ENCODE results near the gene GP1BA. TPM values are rescaled to one million over a fixed set of nuclear protein-coding genes. Genes with fewer than 3 reads are reported as not detected.
A peak's percentile ranks its signal among the peaks of the same experiment; 100 is the strongest.

The GP1BA gene
- total and polyA plus RNA-seq, 2 donors (not counting 1 experiment from before 2014, with no cell fraction given) = 0.06 TPM; not detected in 1

DNA sequence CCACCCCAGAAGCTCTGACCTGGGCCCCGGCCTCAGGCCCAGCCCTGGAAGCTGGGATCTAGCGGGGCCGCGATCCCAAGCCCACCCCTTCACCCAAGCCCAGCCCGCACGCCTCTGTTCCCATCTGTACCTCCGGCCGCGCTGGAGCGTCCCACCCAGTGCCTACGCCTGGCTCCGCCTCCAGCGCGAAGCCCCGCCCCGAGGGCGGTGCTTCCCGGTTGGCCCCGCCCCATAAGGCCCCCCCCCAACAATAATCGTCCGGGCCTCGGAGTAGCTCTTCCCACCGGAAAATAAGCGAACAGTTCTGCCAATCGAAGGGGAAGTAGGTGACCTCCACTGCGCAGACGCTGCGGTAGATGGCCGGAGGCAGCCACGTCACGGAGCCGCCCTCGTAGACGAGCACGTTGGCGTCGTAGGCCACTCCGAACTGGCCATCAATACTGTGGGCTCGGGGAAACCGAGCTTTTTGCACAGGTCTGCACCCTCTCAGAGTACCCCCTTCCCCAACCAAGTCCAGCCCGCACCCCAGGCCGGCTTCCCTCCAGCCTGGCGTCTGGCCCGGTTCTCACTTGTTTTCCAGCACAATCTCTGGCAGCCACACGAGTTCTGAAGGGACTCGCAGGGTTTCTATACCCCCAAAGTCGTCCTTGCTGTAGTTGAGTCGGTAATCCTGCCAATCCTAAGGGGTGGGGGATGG lies 30.3 kb upstream of the GP1BA start:
- Histone ChIP-seq H3K79me2 (ENCODE audit: control insufficient read depth, insufficient read depth, low read length) (no peaks in the 10 kb centered on the region), H3K9me3 (ENCODE audit: control extremely low read depth in 1 of 3, control insufficient read depth in 2 of 3, insufficient read depth in 1 of 3, low read length in 2 of 3) (peaks cover 0 to 25% (median 0%) of the 10 kb centered on the region in 3 donors), H3K27me3 (replicated peaks in 1 of 4; ENCODE audit: control extremely low read depth in 1 of 4, control insufficient read depth in 3 of 4, insufficient read depth in 4 of 4, low read length in 3 of 4) (peaks cover 0 to 30% (median 11%) of the 10 kb centered on the region in 4 experiments), H3K9ac (ENCODE audit: low read length) (peak overlapping the region; percentile 68), H3K4me3 (ENCODE audit: control extremely low read depth in 1 of 5, extremely low read depth in 1 of 5, insufficient read depth in 1 of 5, low read depth in 2 of 5, low read length in 4 of 5) (peak overlapping the region in 4 of 5 experiments; percentile 9 to 67 (median 44)), H3K4me1 (ENCODE audit: control insufficient read depth in 2 of 2, insufficient read depth in 2 of 2, low read length in 2 of 2) (peaks cover 45 to 53% of the 10 kb centered on the region in 2 donors), H3K4me2 (replicated peaks; ENCODE audit: low read depth, low read length, poor library complexity, severe bottlenecking) (peak overlapping the region; percentile 98), H3K36me3 (replicated peaks in 1 of 2; ENCODE audit: control extremely low read depth in 1 of 2, control insufficient read depth in 1 of 2, extremely low read depth in 1 of 2, insufficient read depth in 2 of 2, low read length in 1 of 2) (peaks cover 0 to 3% of the 10 kb centered on the region in 2 experiments), H3K27ac (ENCODE audit: low read length in 2 of 2) (peak overlapping the region; percentile 28 to 53), H4K20me1 (ENCODE audit: control insufficient read depth, insufficient read depth, low read length, poor library complexity, severe bottlenecking) (no peaks in the 10 kb centered on the region), H2AFZ (ENCODE audit: insufficient read depth, low read depth, low read length, poor library complexity, severe bottlenecking) (no peak overlapping the region)
- peaks cover 7% of the 10 kb centered on the region for H3K27me3 Mint-ChIP-seq
- peaks cover 48% of the 10 kb centered on the region for H3K4me1 Mint-ChIP-seq
- ChIA-PET CTCF (interaction anchor here (1.0 to 4.0 kb wide), 7 partner anchors 38 to 483 kb away, joined by 3 to 15 read pairs (median 6); partner anchors contain the start of genes GLTPD2, RNF167, SLC25A11 and SPAG7), POLR2A (interaction anchor here (1.9 to 2.0 kb wide), 2 partner anchors 38 to 65 kb away, joined by 5 read pairs; partner anchors contain the start of genes RNF167, SLC25A11 and SPAG7)
- TF ChIP-seq EZH2 (IDR thresholded peaks at IDR 0.05; ENCODE audit: borderline replicate concordance, insufficient read depth, low read depth, low read length, poor library complexity, severe bottlenecking) = no peak
- TF ChIP-seq, protein P1, sequence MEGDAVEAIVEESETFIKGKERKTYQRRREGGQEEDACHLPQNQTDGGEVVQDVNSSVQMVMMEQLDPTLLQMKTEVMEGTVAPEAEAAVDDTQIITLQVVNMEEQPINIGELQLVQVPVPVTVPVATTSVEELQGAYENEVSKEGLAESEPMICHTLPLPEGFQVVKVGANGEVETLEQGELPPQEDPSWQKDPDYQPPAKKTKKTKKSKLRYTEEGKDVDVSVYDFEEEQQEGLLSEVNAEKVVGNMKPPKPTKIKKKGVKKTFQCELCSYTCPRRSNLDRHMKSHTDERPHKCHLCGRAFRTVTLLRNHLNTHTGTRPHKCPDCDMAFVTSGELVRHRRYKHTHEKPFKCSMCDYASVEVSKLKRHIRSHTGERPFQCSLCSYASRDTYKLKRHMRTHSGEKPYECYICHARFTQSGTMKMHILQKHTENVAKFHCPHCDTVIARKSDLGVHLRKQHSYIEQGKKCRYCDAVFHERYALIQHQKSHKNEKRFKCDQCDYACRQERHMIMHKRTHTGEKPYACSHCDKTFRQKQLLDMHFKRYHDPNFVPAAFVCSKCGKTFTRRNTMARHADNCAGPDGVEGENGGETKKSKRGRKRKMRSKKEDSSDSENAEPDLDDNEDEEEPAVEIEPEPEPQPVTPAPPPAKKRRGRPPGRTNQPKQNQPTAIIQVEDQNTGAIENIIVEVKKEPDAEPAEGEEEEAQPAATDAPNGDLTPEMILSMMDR (IDR thresholded peaks at IDR 0.05) = no peak
- no peaks in the 10 kb centered on the region for H3K9me3 Mint-ChIP-seq (ENCODE audit: insufficient read depth)
- no peak for ATAC-seq (ENCODE audit: low read depth)
- intact Hi-C loops (cut with micrococcal nuclease) = loop anchor here (5.0 kb wide), 1 partner anchor 334 kb away; no protein-coding TSS in a partner anchor
- peak overlapping the region; percentile 72 for H3K27ac Mint-ChIP-seq
- H3K4me3 Mint-ChIP-seq = peak overlapping the region; percentile 93
- WGBS (ENCODE audit: insufficient coverage) = 40% methylated on average over 45 of the region's 48 CpGs
- DNase-seq = peak; percentile 68

Data from B cell (primary cell).